ENCODE data around the gene CCND3.

CCND3 gene

GRCh38 chr6:41941280-41942066 is at the start of gene CCND3:
Gene CCND3, minus strand, starts transcription at chr6:41941808. Its CDS starts 159 bp downstream, at chr6:41941649.
- Histone ChIP-seq H3K27ac (ENCODE audit: low read depth, low read length) (peak within 1 kb of the TSS; percentile 65), H3K36me3 (ENCODE audit: control insufficient read depth, insufficient read depth, low read length) (no peaks in the 10 kb centered on the region), H3K27me3 (ENCODE audit: control insufficient read depth, insufficient read depth, low read length) (no peaks in the 10 kb centered on the region), H3K4me1 (ENCODE audit: control insufficient read depth, insufficient read depth, low read length) (peaks cover 18% of the 10 kb centered on the region), H3K9ac (ENCODE audit: low read length) (peak within 1 kb of the TSS; percentile 43), H3K4me3 (ENCODE audit: low read length) (peak within 1 kb of the TSS; percentile 94)

DNA sequence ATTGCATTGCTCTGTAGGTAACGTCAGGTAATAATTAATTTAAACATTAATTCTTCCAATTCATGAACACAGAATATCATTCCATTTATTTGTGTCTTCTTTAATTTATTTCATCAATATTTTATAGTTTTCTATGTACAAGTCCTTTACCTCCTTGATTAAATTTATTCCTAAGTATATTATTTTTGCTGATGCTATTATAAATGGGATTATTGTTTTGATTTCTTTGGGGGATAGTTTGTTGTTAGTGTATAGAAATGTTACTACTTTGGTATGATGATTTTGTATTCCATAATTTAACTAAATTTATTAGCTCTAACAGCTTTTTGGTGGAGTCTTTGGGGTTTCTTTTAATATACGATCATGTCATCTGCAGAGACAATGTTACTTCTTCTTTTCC is 44.7 kb upstream of the CCND3 start:
- Histone ChIP-seq H3K27ac (ENCODE audit: low read depth, low read length) (no peak overlapping the region), H3K4me1 (ENCODE audit: control insufficient read depth, insufficient read depth, low read length) (no peaks in the 10 kb centered on the region)

DNA sequence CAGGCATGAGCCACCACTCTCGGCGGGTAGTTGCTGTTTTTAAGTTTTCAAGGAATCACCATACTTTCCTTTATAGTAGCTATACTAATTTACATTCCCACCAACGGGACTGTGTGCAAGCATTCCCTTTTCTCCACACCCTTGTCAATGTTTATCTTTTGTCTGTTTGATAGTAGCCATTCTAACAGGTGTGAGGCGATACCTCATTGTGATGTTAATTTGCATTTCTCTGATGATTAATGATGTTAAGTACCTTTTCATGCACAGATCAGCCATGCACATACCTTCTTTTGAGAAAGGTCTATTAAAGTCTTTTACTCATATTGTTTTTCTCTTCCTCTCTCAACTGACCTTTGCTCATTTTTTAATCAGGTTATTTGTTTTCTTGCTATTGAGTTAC is 43.0 kb upstream of the CCND3 start:
- H3K4me1 ChIP-seq (ENCODE audit: control insufficient read depth, insufficient read depth, low read length): no peaks in the 10 kb centered on the region
- no peaks in the 10 kb centered on the region for H3K36me3 ChIP-seq (ENCODE audit: control insufficient read depth, insufficient read depth, low read length)
- H3K9ac ChIP-seq (ENCODE audit: low read length): no peak overlapping the region
- no peak overlapping the region for H3K27ac ChIP-seq (ENCODE audit: low read depth, low read length)
- no peaks in the 10 kb centered on the region for H3K27me3 ChIP-seq (ENCODE audit: control insufficient read depth, insufficient read depth, low read length)
- no peak overlapping the region for H3K4me3 ChIP-seq (ENCODE audit: low read length)

More for the DNA sequence above, 44.7 kb upstream of the CCND3 start:
- no peak overlapping the region for H3K9ac ChIP-seq (ENCODE audit: low read length)
- H3K27me3 ChIP-seq (ENCODE audit: control insufficient read depth, insufficient read depth, low read length): no peaks in the 10 kb centered on the region
- no peaks in the 10 kb centered on the region for H3K36me3 ChIP-seq (ENCODE audit: control insufficient read depth, insufficient read depth, low read length)
- H3K4me3 ChIP-seq (ENCODE audit: low read length): no peak overlapping the region

- no peak overlapping the region for H3K9ac ChIP-seq (ENCODE audit: low read length)
- H3K36me3 ChIP-seq (ENCODE audit: control insufficient read depth, insufficient read depth, low read length): no peaks in the 10 kb centered on the region
- no peak overlapping the region for H3K27ac ChIP-seq (ENCODE audit: low read depth, low read length)
- H3K4me1 ChIP-seq (ENCODE audit: control insufficient read depth, insufficient read depth, low read length): no peaks in the 10 kb centered on the region
- no peak overlapping the region for H3K4me3 ChIP-seq (ENCODE audit: low read length)
- H3K27me3 ChIP-seq (ENCODE audit: control insufficient read depth, insufficient read depth, low read length): no peaks in the 10 kb centered on the region
Measured at GRCh38 chr6:41976794-41977484, 35.3 kb upstream of the CCND3 start.

- H3K27me3 ChIP-seq (ENCODE audit: control insufficient read depth, insufficient read depth, low read length): no peaks in the 10 kb centered on the region
- H3K4me1 ChIP-seq (ENCODE audit: control insufficient read depth, insufficient read depth, low read length): no peaks in the 10 kb centered on the region
- H3K4me3 ChIP-seq (ENCODE audit: low read length): no peak overlapping the region
- H3K9ac ChIP-seq (ENCODE audit: low read length): no peak overlapping the region
- H3K27ac ChIP-seq (ENCODE audit: low read depth, low read length): no peak overlapping the region
- H3K36me3 ChIP-seq (ENCODE audit: control insufficient read depth, insufficient read depth, low read length): no peaks in the 10 kb centered on the region
Measured at GRCh38 chr6:41975276-41975675, 33.7 kb upstream of the CCND3 start.

- H3K36me3 ChIP-seq (ENCODE audit: control insufficient read depth, insufficient read depth, low read length): no peaks in the 10 kb centered on the region
Measured at GRCh38 chr6:41974281-41974825, 32.7 kb upstream of the CCND3 start.

DNA sequence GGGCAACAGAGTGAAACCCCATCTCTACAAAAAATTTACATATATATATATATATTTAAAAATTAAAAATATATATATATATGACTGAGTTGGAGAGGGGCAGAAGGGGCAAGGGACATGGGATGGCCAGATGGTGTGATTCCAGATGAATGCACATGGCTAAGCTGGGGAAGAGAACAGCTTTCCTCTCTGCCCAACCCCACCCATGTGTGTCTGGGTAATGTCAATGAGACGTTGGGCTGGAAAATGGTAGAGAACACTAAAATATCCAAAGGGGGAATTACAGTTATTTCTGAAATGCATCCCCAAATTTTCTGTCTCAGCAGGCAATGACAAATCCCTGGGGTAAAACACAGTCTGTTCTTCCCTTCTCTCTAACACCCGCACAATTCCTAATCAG is 31.2 kb upstream of the CCND3 start:
- Histone ChIP-seq H3K9ac (ENCODE audit: low read length) (no peak overlapping the region), H3K27ac (ENCODE audit: low read depth, low read length) (no peak overlapping the region), H3K4me1 (ENCODE audit: control insufficient read depth, insufficient read depth, low read length) (no peaks in the 10 kb centered on the region), H3K4me3 (ENCODE audit: low read length) (no peak overlapping the region), H3K27me3 (ENCODE audit: control insufficient read depth, insufficient read depth, low read length) (no peaks in the 10 kb centered on the region), H3K36me3 (ENCODE audit: control insufficient read depth, insufficient read depth, low read length) (no peaks in the 10 kb centered on the region)

More at GRCh38 chr6:41974281-41974825, 32.7 kb upstream of the CCND3 start:
- no peaks in the 10 kb centered on the region for H3K4me1 ChIP-seq (ENCODE audit: control insufficient read depth, insufficient read depth, low read length)
- H3K27me3 ChIP-seq (ENCODE audit: control insufficient read depth, insufficient read depth, low read length): no peaks in the 10 kb centered on the region
- no peak overlapping the region for H3K27ac ChIP-seq (ENCODE audit: low read depth, low read length)
- H3K4me3 ChIP-seq (ENCODE audit: low read length): no peak overlapping the region
- H3K9ac ChIP-seq (ENCODE audit: low read length): no peak overlapping the region

DNA sequence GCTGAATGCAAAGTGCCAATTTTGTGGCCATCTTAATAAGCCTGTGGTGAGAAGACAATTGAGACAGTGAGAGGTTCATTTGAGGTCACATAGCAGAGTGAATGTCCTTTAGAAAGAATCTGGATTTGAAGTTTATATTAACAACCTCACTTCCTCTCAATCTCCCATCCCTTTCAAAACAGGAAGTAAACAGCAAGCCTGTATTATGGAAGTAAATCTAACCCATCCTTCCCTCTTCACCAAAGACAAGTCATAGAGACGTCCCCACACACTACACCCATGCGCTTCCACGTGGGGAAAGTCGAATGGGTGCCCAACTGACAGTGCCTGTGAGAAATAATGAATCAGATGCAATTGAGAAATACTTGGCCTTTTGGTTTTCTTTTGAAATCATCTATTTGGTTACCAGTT is 28.8 kb upstream of the CCND3 start:
- Histone ChIP-seq H3K27me3 (ENCODE audit: control insufficient read depth, insufficient read depth, low read length) (no peaks in the 10 kb centered on the region), H3K4me1 (ENCODE audit: control insufficient read depth, insufficient read depth, low read length) (no peaks in the 10 kb centered on the region), H3K9ac (ENCODE audit: low read length) (no peak overlapping the region), H3K27ac (ENCODE audit: low read depth, low read length) (no peak overlapping the region), H3K4me3 (ENCODE audit: low read length) (no peak overlapping the region), H3K36me3 (ENCODE audit: control insufficient read depth, insufficient read depth, low read length) (no peaks in the 10 kb centered on the region)

DNA sequence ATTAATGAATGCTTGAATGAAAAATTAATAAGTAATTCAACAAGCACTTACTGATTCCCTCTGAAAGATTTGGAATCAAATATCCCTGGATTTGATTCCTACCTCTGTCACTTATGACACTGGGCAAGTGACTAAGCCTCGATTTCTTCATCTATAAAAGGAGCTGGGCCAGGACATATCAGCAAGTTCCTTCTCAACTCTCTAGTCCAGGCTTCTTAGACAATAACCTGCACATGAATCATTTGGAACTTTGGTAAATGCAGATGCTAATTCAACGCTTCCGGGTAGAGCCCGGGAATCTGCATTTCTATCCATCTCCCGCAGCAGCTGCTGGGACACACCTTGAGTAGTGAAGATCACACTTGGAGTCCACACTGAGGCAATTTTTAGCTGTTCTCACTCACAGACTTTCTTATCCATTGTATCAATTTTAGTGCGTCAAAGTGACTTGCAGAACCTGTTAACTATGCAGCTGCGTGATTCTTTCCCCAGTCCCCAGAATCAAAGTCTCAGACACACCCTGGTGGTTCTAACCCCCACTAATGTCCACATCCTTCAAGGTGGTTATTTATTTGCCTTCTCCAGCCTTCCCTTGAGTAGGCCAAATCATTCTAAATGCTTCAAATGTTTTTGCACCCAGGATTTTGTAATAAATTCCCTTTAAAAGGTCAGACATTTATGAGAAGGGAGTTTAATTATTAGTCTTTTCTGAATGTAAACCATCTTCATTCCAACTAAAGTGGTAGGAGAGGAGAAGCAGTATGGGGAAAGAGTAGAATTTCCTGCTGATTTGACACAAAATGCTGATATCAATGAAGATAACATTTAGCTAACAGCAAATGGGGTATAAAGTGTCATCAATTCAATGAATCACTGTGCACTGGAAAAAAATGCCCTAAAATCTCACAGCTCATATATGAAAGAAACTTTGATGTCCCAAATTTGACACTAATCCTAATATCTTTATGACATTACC is 26.0 kb upstream of the CCND3 start:
- Histone ChIP-seq H3K9ac (ENCODE audit: low read length) (no peak overlapping the region), H3K4me3 (ENCODE audit: low read length) (no peak overlapping the region), H3K4me1 (ENCODE audit: control insufficient read depth, insufficient read depth, low read length) (no peaks in the 10 kb centered on the region), H3K36me3 (ENCODE audit: control insufficient read depth, insufficient read depth, low read length) (no peaks in the 10 kb centered on the region), H3K27me3 (ENCODE audit: control insufficient read depth, insufficient read depth, low read length) (no peaks in the 10 kb centered on the region), H3K27ac (ENCODE audit: low read depth, low read length) (no peak overlapping the region)

- Histone ChIP-seq H3K4me3 (ENCODE audit: low read length) (no peak overlapping the region), H3K9ac (ENCODE audit: low read length) (no peak overlapping the region), H3K27me3 (ENCODE audit: control insufficient read depth, insufficient read depth, low read length) (no peaks in the 10 kb centered on the region), H3K4me1 (ENCODE audit: control insufficient read depth, insufficient read depth, low read length) (no peaks in the 10 kb centered on the region), H3K36me3 (ENCODE audit: control insufficient read depth, insufficient read depth, low read length) (no peaks in the 10 kb centered on the region), H3K27ac (ENCODE audit: low read depth, low read length) (no peak overlapping the region)
Measured at GRCh38 chr6:41966961-41967311, 25.3 kb upstream of the CCND3 start.

- H3K4me3 ChIP-seq (ENCODE audit: low read length): no peak overlapping the region
- no peaks in the 10 kb centered on the region for H3K36me3 ChIP-seq (ENCODE audit: control insufficient read depth, insufficient read depth, low read length)
- H3K27ac ChIP-seq (ENCODE audit: low read depth, low read length): no peak overlapping the region
- no peaks in the 10 kb centered on the region for H3K4me1 ChIP-seq (ENCODE audit: control insufficient read depth, insufficient read depth, low read length)
- H3K9ac ChIP-seq (ENCODE audit: low read length): no peak overlapping the region
- H3K27me3 ChIP-seq (ENCODE audit: control insufficient read depth, insufficient read depth, low read length): no peaks in the 10 kb centered on the region
Measured at GRCh38 chr6:41966214-41966920, 24.8 kb upstream of the CCND3 start.
